SK-N-SH treated with all-trans-retinoic acid at 6 μM for 48 hours (cell line): ENCODE measurements around the gene CBL.

Experiments used
- BACH2 ChIP-seq: fragments of 250-450 bp; sonication (Bioruptor Pico); IDR thresholded peaks from 2 replicates; pipeline ENCODE4 v1.9.0; 2021; ENCODE audit warnings: mild to moderate bottlenecking, borderline replicate concordance
- CSRNP3 ChIP-seq: fragments of 250-450 bp; sonication (Bioruptor Pico); IDR thresholded peaks from 2 replicates; pipeline ENCODE4 v1.5.1; 2021; ENCODE audit warnings: mild to moderate bottlenecking, moderate library complexity
- OSR1 ChIP-seq: fragments of 250-450 bp; sonication (Bioruptor Pico); IDR thresholded peaks from 2 replicates; pipeline ENCODE4 v1.8.0; 2022; ENCODE audit warnings: moderate library complexity, mild to moderate bottlenecking, inconsistent platforms
- PATZ1 ChIP-seq: fragments of 250-450 bp; sonication (Bioruptor Pico); IDR thresholded peaks from 2 replicates; pipeline ENCODE4 v1.8.0; 2020; ENCODE audit warnings: mild to moderate bottlenecking, moderate library complexity, borderline replicate concordance
- RARB ChIP-seq: fragments of 250-450 bp; sonication (Bioruptor Pico); IDR thresholded peaks from 2 replicates; pipeline ENCODE4 v1.8.0; 2021; ENCODE audit warnings: mild to moderate bottlenecking, moderate library complexity
- ZFP3 ChIP-seq: fragments of 250-450 bp; sonication (Bioruptor Pico); IDR thresholded peaks from 2 replicates; pipeline ENCODE4 v1.5.0; 2020; ENCODE audit warnings: mild to moderate bottlenecking, moderate library complexity

- no peak for TF ChIP-seq RARB (CRISPR knock-in tag)
- no peak for TF ChIP-seq OSR1
- TF ChIP-seq ZFP3 = no peak
- no peak for TF ChIP-seq CSRNP3
- no peak for TF ChIP-seq PATZ1 (CRISPR knock-in tag)
- TF ChIP-seq BACH2 = no peak
These were observed 113.1 kb downstream of the CBL start for GRCh38 chr11:119319136-119319699.
